ENCODE data around the gene SF3B2. TPM values are rescaled to one million over a fixed set of nuclear protein-coding genes. Genes with fewer than 3 reads are reported as not detected.
A peak's percentile ranks its signal among the peaks of the same experiment; 100 is the strongest.

The SF3B2 gene
- total RNA-seq, 1 donor from 2014 or later = 216 TPM

DNA sequence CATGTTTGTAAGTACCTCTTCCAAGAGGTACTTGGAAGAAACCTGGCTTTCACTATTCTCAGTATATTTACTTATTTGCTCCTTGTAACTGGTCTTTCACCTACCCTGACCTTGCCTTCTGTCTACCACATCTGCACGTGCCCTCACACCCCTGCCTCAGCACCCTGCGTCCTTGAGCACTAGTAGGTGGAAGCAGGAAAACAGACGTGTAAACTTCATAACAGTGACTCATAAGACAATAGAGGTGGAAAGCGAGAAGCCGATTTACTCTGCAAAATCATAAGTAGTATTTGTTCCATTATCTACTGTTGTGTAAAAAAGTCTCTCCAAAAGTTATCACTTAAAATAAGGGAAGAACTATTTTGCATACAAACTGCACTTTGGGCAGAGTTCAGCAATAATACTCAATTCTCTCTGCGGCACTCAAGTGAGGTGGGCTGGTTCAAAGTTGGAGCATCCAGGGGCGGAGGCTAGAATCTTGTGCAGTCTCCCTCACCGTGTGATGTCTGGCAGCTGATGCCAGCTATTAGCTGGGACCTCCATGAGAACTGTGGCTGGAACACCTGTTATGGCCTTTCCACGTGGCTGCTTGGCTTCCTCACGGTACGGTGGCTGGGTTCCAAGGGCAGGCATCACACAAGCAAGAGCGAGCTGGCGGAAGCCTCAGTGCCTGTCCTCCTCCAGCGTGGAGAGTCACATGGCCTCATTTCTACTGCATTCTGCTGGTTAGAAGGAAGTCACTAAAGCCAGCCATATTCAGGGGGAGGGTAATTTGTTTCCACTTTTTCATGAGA lies 48.3 kb downstream of the SF3B2 start:
- Mint-ChIP-seq H3K9me3 (ENCODE audit: low read depth) (no peaks in the 10 kb centered on the region), H3K4me3 (ENCODE audit: low read depth) (no peak overlapping the region)
- DNase-seq (ENCODE audit: low spot score, unreplicated experiment) = no peak

DNA sequence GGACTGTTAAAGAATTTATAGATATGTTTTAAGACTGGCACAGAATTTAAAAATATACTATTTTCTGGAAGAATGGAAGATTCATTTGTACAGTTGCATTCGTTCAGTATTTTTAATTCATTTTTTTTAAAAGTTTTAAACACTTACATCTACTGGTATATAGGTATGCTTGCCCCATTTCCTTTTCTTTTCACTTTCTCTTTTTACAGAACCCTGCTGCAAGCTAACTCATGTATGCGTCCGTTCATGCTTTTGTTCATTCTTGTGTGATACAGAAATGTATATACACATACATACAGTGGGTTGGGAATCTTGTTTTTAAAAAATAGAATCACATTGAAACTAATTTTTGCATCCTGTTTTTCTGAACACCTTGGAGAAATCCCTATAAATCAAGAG lies 48.9 kb downstream of the SF3B2 start:
- H3K27me3 Mint-ChIP-seq = no peaks in the 10 kb centered on the region
- H3K36me3 Mint-ChIP-seq (ENCODE audit: insufficient read depth) = no peaks in the 10 kb centered on the region
- DNase-seq (ENCODE audit: low spot score, unreplicated experiment) = no peak
- H3K4me1 Mint-ChIP-seq (ENCODE audit: low read depth) = peaks cover 2% of the 10 kb centered on the region
- H3K4me3 Mint-ChIP-seq (ENCODE audit: low read depth) = no peak overlapping the region
- no peaks in the 10 kb centered on the region for H3K9me3 Mint-ChIP-seq (ENCODE audit: low read depth)
- TF ChIP-seq, protein P1, sequence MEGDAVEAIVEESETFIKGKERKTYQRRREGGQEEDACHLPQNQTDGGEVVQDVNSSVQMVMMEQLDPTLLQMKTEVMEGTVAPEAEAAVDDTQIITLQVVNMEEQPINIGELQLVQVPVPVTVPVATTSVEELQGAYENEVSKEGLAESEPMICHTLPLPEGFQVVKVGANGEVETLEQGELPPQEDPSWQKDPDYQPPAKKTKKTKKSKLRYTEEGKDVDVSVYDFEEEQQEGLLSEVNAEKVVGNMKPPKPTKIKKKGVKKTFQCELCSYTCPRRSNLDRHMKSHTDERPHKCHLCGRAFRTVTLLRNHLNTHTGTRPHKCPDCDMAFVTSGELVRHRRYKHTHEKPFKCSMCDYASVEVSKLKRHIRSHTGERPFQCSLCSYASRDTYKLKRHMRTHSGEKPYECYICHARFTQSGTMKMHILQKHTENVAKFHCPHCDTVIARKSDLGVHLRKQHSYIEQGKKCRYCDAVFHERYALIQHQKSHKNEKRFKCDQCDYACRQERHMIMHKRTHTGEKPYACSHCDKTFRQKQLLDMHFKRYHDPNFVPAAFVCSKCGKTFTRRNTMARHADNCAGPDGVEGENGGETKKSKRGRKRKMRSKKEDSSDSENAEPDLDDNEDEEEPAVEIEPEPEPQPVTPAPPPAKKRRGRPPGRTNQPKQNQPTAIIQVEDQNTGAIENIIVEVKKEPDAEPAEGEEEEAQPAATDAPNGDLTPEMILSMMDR (IDR thresholded peaks at IDR 0.05; ENCODE audit: unreplicated experiment) = no peak
- no peak overlapping the region for H3K27ac Mint-ChIP-seq

More for the DNA sequence above, 48.3 kb downstream of the SF3B2 start:
- no peaks in the 10 kb centered on the region for H3K27me3 Mint-ChIP-seq
- peaks cover 2% of the 10 kb centered on the region for H3K4me1 Mint-ChIP-seq (ENCODE audit: low read depth)
- no peaks in the 10 kb centered on the region for H3K36me3 Mint-ChIP-seq (ENCODE audit: insufficient read depth)
- TF ChIP-seq, protein P1 (IDR thresholded peaks at IDR 0.05; ENCODE audit: unreplicated experiment) = no peak
- no peak overlapping the region for H3K27ac Mint-ChIP-seq

DNA sequence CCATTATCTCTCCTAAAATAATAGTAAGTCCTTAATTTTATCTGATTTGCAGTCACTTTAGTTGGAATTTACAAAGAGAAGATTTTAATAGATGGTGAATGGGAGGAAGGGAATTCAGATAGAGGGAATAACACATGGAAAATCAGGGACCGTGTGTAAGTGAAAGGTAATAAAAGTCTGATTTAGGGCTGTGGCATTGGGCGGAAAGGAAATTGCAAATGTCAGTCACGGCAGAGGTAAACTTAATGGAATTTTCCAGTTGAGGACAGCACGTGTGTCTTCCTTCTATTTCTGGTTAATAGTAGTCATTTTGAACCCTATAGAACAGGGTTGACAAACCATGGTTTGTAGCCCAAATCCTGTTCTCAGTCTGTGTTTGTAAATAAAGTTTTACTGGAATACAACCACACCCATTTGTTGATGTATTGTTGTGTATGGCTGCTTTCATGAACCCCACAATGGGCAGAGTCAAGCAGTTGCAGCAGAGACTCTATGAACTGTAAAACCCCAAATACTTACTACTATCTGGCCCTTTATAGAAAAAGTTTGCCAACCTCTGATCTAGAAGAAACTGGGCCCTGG lies 52.0 kb downstream of the SF3B2 start:
- Mint-ChIP-seq H3K27ac (no peak overlapping the region), H3K27me3 (no peaks in the 10 kb centered on the region), H3K4me3 (ENCODE audit: low read depth) (no peak overlapping the region), H3K9me3 (ENCODE audit: low read depth) (peaks cover 3% of the 10 kb centered on the region), H3K36me3 (ENCODE audit: insufficient read depth) (peaks cover 3% of the 10 kb centered on the region), H3K4me1 (ENCODE audit: low read depth) (peaks cover 7% of the 10 kb centered on the region)
- no peak for DNase-seq (ENCODE audit: low spot score, unreplicated experiment)
- TF ChIP-seq, protein P1 (IDR thresholded peaks at IDR 0.05; ENCODE audit: unreplicated experiment) = no peak

DNA sequence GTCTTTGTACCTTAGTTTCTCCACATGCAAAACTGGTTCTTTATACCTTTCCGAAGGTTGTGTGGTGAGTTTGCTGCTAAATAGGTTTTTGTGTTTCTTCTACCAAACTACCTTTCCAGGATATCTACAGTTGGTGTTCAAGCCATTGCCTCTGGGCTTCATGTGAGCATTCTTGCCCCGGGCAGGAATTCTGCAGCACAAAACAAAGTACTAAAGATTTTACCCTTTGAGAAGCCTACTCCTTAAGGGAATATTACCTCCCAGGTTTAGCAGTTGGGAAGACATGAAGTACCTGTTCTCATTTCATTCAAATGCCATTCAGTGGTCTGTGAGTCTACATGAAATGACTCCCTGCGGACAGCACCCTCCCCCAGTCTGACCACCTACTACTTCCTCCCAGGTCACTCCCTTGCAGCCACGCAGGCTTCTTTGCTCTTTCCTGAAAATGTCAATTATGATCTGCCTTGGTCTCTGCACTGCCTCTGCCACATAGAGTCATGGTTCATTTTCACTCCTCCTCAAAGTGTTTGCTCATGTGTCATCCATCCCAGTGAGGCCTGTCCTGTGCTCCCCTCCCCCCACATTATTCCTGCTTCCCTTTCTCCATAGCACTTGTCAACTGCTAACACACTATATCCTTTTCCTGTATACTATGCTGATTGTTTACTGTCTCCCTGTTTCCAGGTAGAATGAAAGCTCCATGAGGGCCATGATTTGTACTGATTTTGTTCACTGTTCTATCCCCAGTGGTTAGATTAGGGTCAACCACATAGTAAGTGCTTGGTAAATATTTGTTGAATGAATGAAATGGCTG lies 54.8 kb downstream of the SF3B2 start:
- TF ChIP-seq, protein P1 (IDR thresholded peaks at IDR 0.05; ENCODE audit: unreplicated experiment) = no peak
- H3K4me1 Mint-ChIP-seq (ENCODE audit: low read depth) = peaks cover 11% of the 10 kb centered on the region
- no peak overlapping the region for H3K4me3 Mint-ChIP-seq (ENCODE audit: low read depth)

More for the DNA sequence above, 54.8 kb downstream of the SF3B2 start:
- DNase-seq (ENCODE audit: low spot score, unreplicated experiment) = no peak
- H3K27me3 Mint-ChIP-seq = no peaks in the 10 kb centered on the region
- H3K27ac Mint-ChIP-seq = peak overlapping the region; percentile 69
- H3K9me3 Mint-ChIP-seq (ENCODE audit: low read depth) = peaks cover 3% of the 10 kb centered on the region
- peaks cover 3% of the 10 kb centered on the region for H3K36me3 Mint-ChIP-seq (ENCODE audit: insufficient read depth)
